ENCODE measurements around the gene MAEA.

DNA sequence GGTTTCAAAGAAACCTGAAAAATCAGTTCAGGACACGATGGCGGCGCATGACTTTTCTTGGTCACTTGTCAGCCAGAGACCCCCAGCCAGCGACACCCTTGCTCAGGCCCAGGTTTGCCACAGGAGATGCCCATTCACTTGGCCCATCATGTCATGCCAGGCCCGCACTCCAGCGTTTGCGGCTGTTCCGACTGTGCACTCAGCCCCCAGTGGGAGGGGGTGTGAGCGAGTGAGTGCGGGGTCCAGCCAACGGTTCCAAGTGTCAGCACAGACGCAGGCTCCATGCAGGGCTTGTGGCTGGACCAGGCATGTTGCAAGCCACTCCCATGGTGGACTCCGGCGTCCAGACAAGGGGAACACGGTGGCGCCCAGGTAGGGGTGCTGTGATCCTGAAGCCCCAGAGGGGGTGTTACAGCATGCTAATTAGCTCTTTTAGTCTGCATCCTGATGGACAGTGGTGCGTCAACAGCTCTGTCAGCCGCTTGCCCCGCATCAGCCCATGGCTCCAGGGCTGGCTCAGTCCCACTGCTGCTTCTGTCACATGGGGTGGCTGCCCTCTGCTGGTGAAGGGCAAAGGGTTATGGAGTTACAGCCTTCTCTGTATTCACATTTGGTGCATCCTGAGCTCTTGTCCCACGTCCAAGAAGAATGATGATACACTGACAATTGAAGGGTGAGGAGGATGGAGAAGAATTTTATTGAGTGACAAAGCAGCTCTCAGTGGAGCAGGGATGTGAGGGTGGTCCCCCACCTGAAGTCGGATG is 3.7 kb upstream of the MAEA start:
- TF ChIP-seq, protein P1, sequence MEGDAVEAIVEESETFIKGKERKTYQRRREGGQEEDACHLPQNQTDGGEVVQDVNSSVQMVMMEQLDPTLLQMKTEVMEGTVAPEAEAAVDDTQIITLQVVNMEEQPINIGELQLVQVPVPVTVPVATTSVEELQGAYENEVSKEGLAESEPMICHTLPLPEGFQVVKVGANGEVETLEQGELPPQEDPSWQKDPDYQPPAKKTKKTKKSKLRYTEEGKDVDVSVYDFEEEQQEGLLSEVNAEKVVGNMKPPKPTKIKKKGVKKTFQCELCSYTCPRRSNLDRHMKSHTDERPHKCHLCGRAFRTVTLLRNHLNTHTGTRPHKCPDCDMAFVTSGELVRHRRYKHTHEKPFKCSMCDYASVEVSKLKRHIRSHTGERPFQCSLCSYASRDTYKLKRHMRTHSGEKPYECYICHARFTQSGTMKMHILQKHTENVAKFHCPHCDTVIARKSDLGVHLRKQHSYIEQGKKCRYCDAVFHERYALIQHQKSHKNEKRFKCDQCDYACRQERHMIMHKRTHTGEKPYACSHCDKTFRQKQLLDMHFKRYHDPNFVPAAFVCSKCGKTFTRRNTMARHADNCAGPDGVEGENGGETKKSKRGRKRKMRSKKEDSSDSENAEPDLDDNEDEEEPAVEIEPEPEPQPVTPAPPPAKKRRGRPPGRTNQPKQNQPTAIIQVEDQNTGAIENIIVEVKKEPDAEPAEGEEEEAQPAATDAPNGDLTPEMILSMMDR (IDR thresholded peaks at IDR 0.05; ENCODE audit: low read length) = no peak
- no peak for TF ChIP-seq EZH2 (IDR thresholded peaks at IDR 0.05; ENCODE audit: borderline replicate concordance, low read length)

All from OCI-LY1 (cell line).